Endothelial cell of umbilical vein (primary cell): ENCODE measurements around the gene ALB. TPM values are rescaled to one million over a fixed set of nuclear protein-coding genes. Genes with fewer than 3 reads are reported as not detected.

Experiments
- BruUV-seq: library from RNA; stranded (reverse); fragments of 400-500 nt; replicated peaks from 2 replicates; lab custom pipeline; 2021; lab: Mats Ljungman, UMichigan
- CTCF ChIA-PET: fragments of 300-600, 350-600 bp; sonication (Branson Sonifier 250); formaldehyde crosslinking; loops from one replicate; lab custom pipeline; 2021; ENCODE audit warnings: antibody characterized with exemption, inconsistent platforms; lab: Charles Lee
- POLR2A ChIA-PET: fragments of 300-600, 350-600 bp; sonication (Branson Sonifier 250); formaldehyde crosslinking; loops from one replicate; lab custom pipeline; 2021; ENCODE audit warnings: antibody characterized with exemption, inconsistent platforms; lab: Charles Lee
- DNase-seq: peaks from one replicate; pipeline ENCODE4 v3.0.0-alpha.2; 2011; ENCODE audit warnings: low read depth, low spot score
- FAIRE-seq: peaks from 2 replicates; lab custom pipeline; 2011; peaks lifted over from hg19 to GRCh38; lab: Jason Lieb, UNC
- H2AFZ ChIP-seq: 2 replicates; pipeline ENCODE4 v1.6.0; 2012; ENCODE audit warnings: low read depth, low read length, control low read depth, inconsistent platforms
- H3K27ac ChIP-seq: 2 replicates; pipeline ENCODE4 v1.5.1; 2011; ENCODE audit warnings: low read depth, mild to moderate bottlenecking, control low read depth, low read length, moderate library complexity; ENCODE audit not compliant: insufficient read depth
- H3K27me3 ChIP-seq, 2 experiments: 2 replicates each; pipeline versions ENCODE4 v1.6.0 to v1.6.1; 2011; ENCODE audit warnings: low read length in 2 of 2, mixed read lengths in 1 of 2; ENCODE audit not compliant: control insufficient read depth in 2 of 2, insufficient read depth in 2 of 2
- H3K36me3 ChIP-seq, 2 experiments: 2 replicates in 1 of 2; 3 replicates in 1 of 2; pipeline ENCODE4 v1.5.1; 2011; ENCODE audit warnings: low read length in 2 of 2, mild to moderate bottlenecking in 1 of 2, moderate library complexity in 1 of 2; ENCODE audit not compliant: control insufficient read depth in 2 of 2, insufficient read depth in 2 of 2; ENCODE audit errors: extremely low read depth in 1 of 2
- H3K4me1 ChIP-seq: 3 replicates; pipeline ENCODE4 v1.5.1; 2011; ENCODE audit warnings: mild to moderate bottlenecking, low read length; ENCODE audit not compliant: control insufficient read depth, insufficient read depth; ENCODE audit errors: extremely low read depth
- H3K4me2 ChIP-seq: 2 replicates; pipeline ENCODE4 v1.6.1; 2011; ENCODE audit warnings: low read length, control low read depth, mixed read lengths; ENCODE audit not compliant: insufficient read depth
- H3K4me3 ChIP-seq, 3 experiments: fragments of 200-600 bp in 1 of 3; sonication (generic), shearing (Covaris generic) in 1 of 3; replicated peaks in 1 of 3; 2 replicates each; pipeline ENCODE4 v1.5.1; 2011 to 2016; ENCODE audit warnings: control low read depth in 3 of 3, low read length in 3 of 3, mild to moderate bottlenecking in 2 of 3, inconsistent platforms in 1 of 3, low read depth in 1 of 3, moderate library complexity in 1 of 3; ENCODE audit not compliant: insufficient read depth in 1 of 3
- H3K79me2 ChIP-seq: 2 replicates; pipeline ENCODE4 v1.6.0; 2012; ENCODE audit warnings: low read length, inconsistent platforms; ENCODE audit not compliant: control insufficient read depth, insufficient read depth
- H3K9ac ChIP-seq: replicated peaks from 2 replicates; pipeline ENCODE3; 2011; ENCODE audit warnings: low read length, control low read depth; ENCODE audit not compliant: insufficient read depth; ENCODE audit errors: extremely low read depth
- H3K9me1 ChIP-seq: replicated peaks from 3 replicates; pipeline ENCODE4 v1.6.0; 2011; ENCODE audit warnings: mild to moderate bottlenecking, low read length; ENCODE audit not compliant: control insufficient read depth, insufficient read depth; ENCODE audit errors: extremely low read depth
- H3K9me3 ChIP-seq: replicated peaks from 2 replicates; pipeline ENCODE4 v1.5.1; 2012; ENCODE audit warnings: low read length, inconsistent platforms; ENCODE audit not compliant: control insufficient read depth, insufficient read depth
- H4K20me1 ChIP-seq: replicated peaks from 2 replicates; pipeline ENCODE3; 2011; ENCODE audit warnings: mild to moderate bottlenecking, low read length; ENCODE audit not compliant: control insufficient read depth, insufficient read depth; ENCODE audit errors: extremely low read depth
- EZH2 ChIP-seq: IDR thresholded peaks from 2 replicates; pipeline ENCODE4 v1.6.1; 2012; ENCODE audit warnings: borderline replicate concordance, low read depth, mild to moderate bottlenecking, moderate library complexity, low read length, inconsistent platforms; ENCODE audit not compliant: severe bottlenecking
- FOS ChIP-seq: IDR thresholded peaks from 2 replicates; pipeline ENCODE4 v1.6.1; 2011; ENCODE audit warnings: mild to moderate bottlenecking, low read length, moderate library complexity, borderline replicate concordance; ENCODE audit not compliant: insufficient read depth
- GATA2 ChIP-seq: IDR thresholded peaks from 2 replicates; pipeline ENCODE4 v1.7.0; 2011; ENCODE audit warnings: low read depth, mild to moderate bottlenecking, moderate library complexity, mixed read lengths, low read length; ENCODE audit not compliant: insufficient read length, insufficient read depth
- JUN ChIP-seq: IDR thresholded peaks from 2 replicates; pipeline ENCODE4 v1.6.1; 2011; ENCODE audit warnings: borderline replicate concordance, low read depth; ENCODE audit not compliant: insufficient read length, insufficient read depth
- MAX ChIP-seq: IDR thresholded peaks from 2 replicates; pipeline ENCODE4 v1.6.1; 2011; ENCODE audit not compliant: insufficient read depth, insufficient read length
- MYC ChIP-seq: IDR thresholded peaks from one replicate; pipeline ENCODE4 v1.6.1; 2011; ENCODE audit warnings: mild to moderate bottlenecking, low read depth, low read length
- POLR2A ChIP-seq: IDR thresholded peaks from 2 replicates; pipeline ENCODE4 v1.6.1; 2012; ENCODE audit warnings: low read depth, mild to moderate bottlenecking, control low read depth, low read length
- POLR2AphosphoS5 ChIP-seq: IDR thresholded peaks from 2 replicates; pipeline ENCODE4 v1.6.1; 2012; ENCODE audit warnings: low read depth, mild to moderate bottlenecking, control low read depth, low read length, moderate library complexity; ENCODE audit not compliant: insufficient read depth
- dilution Hi-C: fragments of 300-500 bp; cut with MboI; formaldehyde crosslinking; loops from one replicate; pipeline ENCODE4 v1.15.0; 2019; ENCODE audit warnings: low sequenced_read_pairs; ENCODE audit not compliant: extremely low pct_ligation_motif_present
- intact Hi-C: fragments of 100-400 bp; cut with micrococcal nuclease; formaldehyde crosslinking; loops from one replicate; pipeline ENCODE4 v1.10.0; 2022
- polyA plus RNA-seq, 4 experiments: library from polyadenylated mRNA; depleted of rRNA in 3 of 4; stranded (reverse) in 3 of 4; unstranded in 1 of 4; fragments of >200 nt; gene quantifications; 2 replicates each; pipeline versions ENCODE4 v1.2.1 to v1.2.3, GENCODE V29; 2011 to 2012; ENCODE audit warnings: missing spikeins in 1 of 4
- total RNA-seq: library from RNA; stranded (reverse); gene quantifications from 2 replicates; pipeline ENCODE4 v1.2.3, GENCODE V29; 2021
- TF ChIP-seq, protein P1 (sequence below), 2 donors: IDR thresholded peaks; 1 replicate in 1 of 2; 2 replicates in 1 of 2; pipeline ENCODE4 v1.5.1; 2011; ENCODE audit warnings: low read length in 2 of 2, mild to moderate bottlenecking in 2 of 2, moderate library complexity in 2 of 2, control low read depth in 1 of 2, inconsistent platforms in 1 of 2, low read depth in 1 of 2; ENCODE audit not compliant: insufficient read depth in 1 of 2; ENCODE audit errors: extremely low read depth in 1 of 2

Gene ALB
- total and polyA plus RNA-seq, 2 donors (not counting 3 experiments of a cell fraction or from before 2014, with no cell fraction given), result not detected

DNA sequence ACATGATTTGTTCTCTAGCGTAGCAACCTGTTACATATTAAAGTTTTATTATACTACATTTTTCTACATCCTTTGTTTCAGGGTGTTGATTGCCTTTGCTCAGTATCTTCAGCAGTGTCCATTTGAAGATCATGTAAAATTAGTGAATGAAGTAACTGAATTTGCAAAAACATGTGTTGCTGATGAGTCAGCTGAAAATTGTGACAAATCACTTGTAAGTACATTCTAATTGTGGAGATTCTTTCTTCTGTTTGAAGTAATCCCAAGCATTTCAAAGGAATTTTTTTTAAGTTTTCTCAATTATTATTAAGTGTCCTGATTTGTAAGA is 2.4 kb downstream of the ALB start:
- no peaks in the 10 kb centered on the region for H3K9me1 ChIP-seq
- no peak overlapping the region for H2AFZ ChIP-seq
- DNase-seq (no peak), FAIRE-seq (no peak)
- no TSS peak for BruUV-seq
- no peaks in the 10 kb centered on the region for H3K9me3 ChIP-seq
- no peak overlapping the region for H3K27ac ChIP-seq
- TF ChIP-seq POLR2A, result no peak
- TF ChIP-seq FOS, result no peak
- TF ChIP-seq GATA2, result no peak
- TF ChIP-seq MYC, result no peak
- TF ChIP-seq POLR2AphosphoS5, result no peak
- TF ChIP-seq JUN, result no peak
- TF ChIP-seq EZH2, result no peak
- TF ChIP-seq, protein P1, sequence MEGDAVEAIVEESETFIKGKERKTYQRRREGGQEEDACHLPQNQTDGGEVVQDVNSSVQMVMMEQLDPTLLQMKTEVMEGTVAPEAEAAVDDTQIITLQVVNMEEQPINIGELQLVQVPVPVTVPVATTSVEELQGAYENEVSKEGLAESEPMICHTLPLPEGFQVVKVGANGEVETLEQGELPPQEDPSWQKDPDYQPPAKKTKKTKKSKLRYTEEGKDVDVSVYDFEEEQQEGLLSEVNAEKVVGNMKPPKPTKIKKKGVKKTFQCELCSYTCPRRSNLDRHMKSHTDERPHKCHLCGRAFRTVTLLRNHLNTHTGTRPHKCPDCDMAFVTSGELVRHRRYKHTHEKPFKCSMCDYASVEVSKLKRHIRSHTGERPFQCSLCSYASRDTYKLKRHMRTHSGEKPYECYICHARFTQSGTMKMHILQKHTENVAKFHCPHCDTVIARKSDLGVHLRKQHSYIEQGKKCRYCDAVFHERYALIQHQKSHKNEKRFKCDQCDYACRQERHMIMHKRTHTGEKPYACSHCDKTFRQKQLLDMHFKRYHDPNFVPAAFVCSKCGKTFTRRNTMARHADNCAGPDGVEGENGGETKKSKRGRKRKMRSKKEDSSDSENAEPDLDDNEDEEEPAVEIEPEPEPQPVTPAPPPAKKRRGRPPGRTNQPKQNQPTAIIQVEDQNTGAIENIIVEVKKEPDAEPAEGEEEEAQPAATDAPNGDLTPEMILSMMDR (IDR thresholded peaks at IDR 0.05; ENCODE audit: extremely low read depth in 1 of 2, insufficient read depth in 1 of 2, low read depth in 1 of 2, low read length in 2 of 2), result no peak
- TF ChIP-seq MAX, result no peak
- no peak overlapping the region for H3K9ac ChIP-seq
- no peaks in the 10 kb centered on the region for H3K79me2 ChIP-seq
- POLR2A ChIA-PET, result no interaction called here
- no peaks in the 10 kb centered on the region for H4K20me1 ChIP-seq
- H3K4me1 ChIP-seq, result no peaks in the 10 kb centered on the region
- no peaks in the 10 kb centered on the region for H3K36me3 ChIP-seq
- intact Hi-C loops (no loop called here), dilution Hi-C loops (no loop called here)
- CTCF ChIA-PET, result interaction anchor here (1.4 kb wide), 1 partner anchor 40 kb away, joined by 3 read pairs; no protein-coding TSS in a partner anchor
- no peak overlapping the region for H3K4me2 ChIP-seq
- H3K27me3 ChIP-seq, result peaks cover 0 to 6% of the 10 kb centered on the region in 2 experiments
- no peak overlapping the region for H3K4me3 ChIP-seq
